M059J (cell line): ENCODE measurements around the gene ZNF581. TPM values are rescaled to one million over a fixed set of nuclear protein-coding genes. Genes with fewer than 3 reads are reported as not detected.

Experiments
- DNase-seq: peaks from one replicate; pipeline ENCODE4 v3.0.0-alpha.2; 2012; ENCODE audit warnings: low read depth
- total RNA-seq: library from RNA; depleted of rRNA; stranded (reverse); fragments of >200 nt; shearing (Covaris generic); gene quantifications from 2 replicates; pipeline ENCODE4 v1.2.3, GENCODE V29; 2014

Gene ZNF581
- total RNA-seq, 1 experiment from 2014 or later, result 12.6 TPM

DNA sequence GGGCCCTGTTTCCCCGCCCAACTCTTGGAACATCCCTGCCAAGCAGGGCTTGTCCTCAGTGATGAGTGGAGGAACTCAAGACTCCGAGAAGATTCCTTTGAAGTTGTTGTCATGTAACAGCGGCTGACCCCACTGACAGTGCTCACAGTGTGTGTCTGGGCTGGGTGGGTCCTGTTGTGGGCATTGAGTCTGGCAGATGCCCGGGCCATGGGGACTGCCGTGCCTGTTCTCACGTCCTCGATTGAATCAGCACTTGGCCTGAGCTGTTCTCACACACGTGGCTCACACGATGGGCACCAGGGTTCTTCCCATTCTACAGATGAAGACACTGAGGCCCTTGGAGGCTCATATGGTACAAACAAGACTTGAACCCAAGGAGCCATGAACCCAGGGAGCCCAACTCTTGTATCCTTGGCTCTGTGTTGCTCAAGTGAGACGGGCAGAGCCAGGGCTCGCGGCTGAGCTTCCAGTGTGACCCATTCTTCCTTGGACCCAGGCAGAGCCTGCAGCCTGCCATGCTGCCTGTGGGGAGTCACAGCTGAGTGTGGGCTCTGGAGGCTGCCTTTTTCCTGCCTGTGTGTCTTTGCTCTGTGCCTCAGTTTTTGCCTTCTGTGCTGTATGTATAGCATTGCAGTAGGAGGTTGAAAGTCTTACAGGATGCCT lies 23.0 kb downstream of the ZNF581 start:
- DNase-seq, result no peak

DNA sequence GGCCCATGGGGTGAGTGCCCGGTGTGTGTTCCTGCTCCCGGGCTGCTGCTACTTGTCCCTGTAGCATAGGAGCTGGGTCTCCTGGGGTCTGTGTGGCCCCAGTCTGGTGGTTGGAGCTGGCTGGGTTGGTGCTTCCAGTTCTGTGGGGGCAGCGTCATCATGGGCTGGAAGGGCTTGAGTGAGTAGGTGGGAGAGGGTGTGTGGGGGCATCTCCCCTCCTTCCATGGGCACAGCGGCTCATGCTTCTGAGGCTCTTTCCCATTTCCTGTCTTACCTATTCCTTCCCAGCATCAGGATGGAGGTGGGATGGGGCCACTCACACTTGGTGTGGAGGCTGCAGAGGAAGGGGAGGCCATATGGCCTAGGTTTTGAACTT lies 23.5 kb downstream of the ZNF581 start:
- DNase-seq, result no peak

DNA sequence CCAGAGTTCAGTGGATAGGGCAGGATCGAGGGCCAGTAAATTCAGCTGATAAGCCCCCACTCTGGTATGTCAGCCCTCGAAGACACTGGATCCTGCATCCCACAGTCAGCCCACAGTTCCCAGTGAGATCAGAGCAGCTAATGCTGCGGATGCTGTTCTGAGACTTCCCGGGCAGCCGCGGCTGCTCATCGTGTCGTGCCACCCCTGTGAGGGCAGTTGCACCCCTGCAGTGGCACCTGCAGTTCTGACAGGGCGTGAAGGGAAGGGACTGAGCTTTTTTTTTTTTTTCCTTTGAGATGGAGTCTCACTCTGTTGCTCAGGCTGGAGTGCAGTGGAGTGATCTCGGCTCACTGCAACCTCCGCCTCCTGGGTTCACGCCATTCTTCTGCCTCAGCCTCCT lies 24.1 kb downstream of the ZNF581 start:
- DNase-seq, result no peak

- no peak for DNase-seq
These were observed 24.5 kb downstream of the ZNF581 start for GRCh38 chr19:55667958-55668357.

DNA sequence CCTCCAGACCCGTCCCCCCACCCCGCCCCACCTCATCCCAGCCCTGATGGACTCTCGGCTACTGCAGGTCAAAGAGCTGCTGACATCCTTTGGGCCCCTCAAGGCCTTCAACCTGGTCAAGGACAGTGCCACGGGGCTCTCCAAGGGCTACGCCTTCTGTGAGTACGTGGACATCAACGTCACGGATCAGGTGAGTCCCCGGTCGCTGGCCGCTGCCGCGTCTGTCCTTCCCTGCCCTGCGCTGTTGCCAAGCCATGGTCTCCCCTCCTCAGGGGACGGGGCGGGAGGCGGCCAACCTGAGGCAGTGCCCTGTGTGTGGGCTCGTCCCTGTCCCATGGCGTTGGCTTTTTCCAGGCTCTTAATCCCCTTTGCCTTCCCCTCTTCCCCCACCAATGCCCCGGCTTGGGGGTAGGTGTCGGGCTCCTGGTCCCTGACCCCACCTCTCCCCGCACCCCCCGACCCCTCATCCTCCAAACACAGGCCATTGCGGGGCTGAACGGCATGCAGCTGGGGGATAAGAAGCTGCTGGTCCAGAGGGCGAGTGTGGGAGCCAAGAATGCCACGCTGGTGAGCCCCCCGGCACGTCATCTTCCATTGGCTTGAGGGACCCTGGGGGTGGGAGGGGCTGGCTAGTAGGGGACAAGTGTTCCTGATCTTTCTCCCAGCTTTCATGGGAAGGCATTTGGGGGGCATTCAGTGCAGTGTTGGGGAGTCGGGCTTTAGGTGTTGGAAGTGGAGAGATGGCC lies 25.3 kb downstream of the ZNF581 start:
- no peak for DNase-seq

GRCh38 chr19:55669418-55670279 lies 26.2 kb downstream of the ZNF581 start:
- DNase-seq, result no peak

DNA sequence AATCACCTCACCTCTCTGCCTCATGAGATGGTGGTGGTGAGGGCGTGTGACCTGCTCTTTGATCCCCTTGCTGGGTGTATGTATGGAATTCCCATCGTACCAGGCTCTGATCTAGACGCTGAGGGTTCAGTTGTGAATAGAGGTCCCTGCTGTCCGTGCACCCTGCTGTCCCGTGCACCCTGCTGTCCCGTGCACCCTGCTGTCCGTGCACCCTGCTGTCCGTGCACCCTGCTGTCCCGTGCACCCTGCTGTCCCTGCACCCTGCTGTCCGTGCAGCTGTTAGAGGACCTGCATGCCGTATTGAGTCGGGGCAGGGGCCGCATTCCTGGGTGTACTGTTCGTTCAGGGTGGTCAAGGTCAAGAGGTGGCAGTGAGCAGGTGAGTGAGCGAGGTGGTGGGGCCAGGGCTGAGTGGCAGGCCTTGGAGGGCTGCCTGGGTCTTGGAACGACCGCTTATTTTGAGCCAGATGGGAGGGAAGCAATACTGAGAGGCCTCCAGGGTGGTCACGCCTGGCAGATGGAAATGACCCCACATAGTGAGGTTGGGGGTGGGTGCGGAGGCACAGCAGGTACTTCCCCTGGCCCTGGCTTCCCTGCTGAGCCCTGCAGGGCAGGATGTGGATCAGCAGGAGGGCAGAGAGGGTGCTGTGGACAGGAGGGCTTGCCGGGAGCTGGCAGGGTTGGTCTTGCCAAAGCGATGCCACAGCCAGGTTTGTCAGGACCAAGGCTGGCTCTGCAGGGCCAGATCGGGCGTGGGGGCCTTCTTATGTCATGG lies 27.0 kb downstream of the ZNF581 start:
- DNase-seq, result no peak

- DNase-seq, result no peak
These were observed 27.6 kb downstream of the ZNF581 start for GRCh38 chr19:55671054-55671378.

DNA sequence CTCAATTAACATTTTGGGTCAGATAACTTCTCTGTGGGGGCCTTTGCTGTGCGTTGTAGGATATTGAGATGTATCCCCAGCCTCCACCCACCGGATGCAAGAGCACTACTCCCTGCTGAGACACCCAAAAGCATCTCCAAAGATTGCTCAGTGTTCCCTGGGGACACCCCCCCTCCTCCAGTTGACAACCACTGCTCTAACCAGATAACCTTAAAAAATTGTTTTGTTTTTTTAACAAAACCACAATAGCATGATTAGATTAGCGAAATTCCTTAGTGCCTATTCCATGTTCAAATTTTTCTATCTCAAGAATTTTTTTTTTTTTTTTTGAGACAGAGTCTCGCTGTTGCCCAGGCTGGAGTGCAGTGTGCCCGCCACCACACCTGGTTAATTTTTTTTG lies 29.0 kb downstream of the ZNF581 start:
- DNase-seq, result peak; percentile 32

DNA sequence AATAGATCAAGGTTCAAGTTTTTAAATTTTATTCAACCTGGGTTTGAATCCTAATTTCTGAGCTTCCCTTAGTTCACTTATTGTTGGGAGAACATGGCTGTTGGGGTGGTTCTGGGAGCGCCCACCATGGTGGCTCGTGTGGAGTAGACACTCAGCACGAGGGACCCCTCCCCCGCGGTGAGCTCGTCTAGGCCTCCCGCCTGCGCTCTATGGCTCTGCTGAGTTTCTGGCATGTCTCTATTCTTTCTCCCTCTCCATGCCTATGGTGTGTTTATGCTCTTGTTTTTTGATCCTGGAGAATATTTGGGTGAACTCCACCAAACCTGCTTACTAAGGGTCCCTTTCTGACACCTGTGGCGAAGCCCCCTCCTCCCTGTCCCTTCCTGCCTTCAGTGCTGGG lies 30.0 kb downstream of the ZNF581 start:
- DNase-seq, result no peak

- no peak for DNase-seq
These were observed 30.4 kb downstream of the ZNF581 start for GRCh38 chr19:55673889-55674288.

DNA sequence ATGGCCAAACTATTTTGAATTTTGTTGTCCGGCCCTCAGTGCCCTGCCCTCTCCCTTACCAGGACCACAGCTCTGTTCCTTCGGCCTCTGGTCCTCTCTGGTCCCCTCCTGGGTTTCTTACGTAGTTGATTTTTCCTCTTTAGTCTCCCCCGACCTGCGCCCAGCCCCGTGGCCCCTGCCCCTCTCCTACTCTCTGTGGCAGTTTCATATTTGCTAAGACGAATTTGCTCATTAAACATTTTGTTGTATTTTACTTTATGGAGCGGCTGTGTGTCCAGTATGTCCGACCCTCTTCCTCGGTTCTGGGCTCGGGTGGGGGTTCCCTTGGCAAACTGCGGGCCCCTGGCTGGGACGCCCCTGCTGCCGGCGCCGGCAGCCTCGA lies 31.0 kb downstream of the ZNF581 start:
- DNase-seq, result no peak

GRCh38 chr19:55674841-55675660 lies 31.6 kb downstream of the ZNF581 start, which contains the start of gene EPN1:
EPN1 (plus strand) TSS chr19:55675226; CDS start chr19:55678628, 3,402 bp downstream.
- DNase-seq, result peak; percentile 96

GRCh38 chr19:55675661-55676354 lies 32.4 kb downstream of the ZNF581 start:
- DNase-seq, result no peak

DNA sequence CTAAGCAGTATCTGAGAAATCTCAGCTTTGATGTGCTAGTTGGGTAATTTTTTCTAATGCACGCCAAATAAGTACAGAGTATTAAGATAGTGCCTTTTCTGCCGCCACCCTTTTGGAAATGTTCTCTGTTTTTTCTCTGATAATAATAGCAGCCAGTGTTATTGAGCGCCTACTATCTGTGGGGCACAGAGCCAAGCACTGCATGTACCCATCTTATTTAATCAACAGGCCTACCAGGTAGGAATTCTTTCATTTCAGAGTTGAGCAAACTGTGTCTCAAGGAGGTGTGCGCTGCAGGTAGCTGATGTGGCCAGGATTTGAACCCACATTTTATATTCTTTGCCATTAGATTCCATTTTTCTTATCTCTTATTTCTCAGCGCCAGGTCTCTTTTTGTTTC lies 32.9 kb downstream of the ZNF581 start:
- no peak for DNase-seq

GRCh38 chr19:55676889-55677505 lies 33.5 kb downstream of the ZNF581 start:
- no peak for DNase-seq

DNA sequence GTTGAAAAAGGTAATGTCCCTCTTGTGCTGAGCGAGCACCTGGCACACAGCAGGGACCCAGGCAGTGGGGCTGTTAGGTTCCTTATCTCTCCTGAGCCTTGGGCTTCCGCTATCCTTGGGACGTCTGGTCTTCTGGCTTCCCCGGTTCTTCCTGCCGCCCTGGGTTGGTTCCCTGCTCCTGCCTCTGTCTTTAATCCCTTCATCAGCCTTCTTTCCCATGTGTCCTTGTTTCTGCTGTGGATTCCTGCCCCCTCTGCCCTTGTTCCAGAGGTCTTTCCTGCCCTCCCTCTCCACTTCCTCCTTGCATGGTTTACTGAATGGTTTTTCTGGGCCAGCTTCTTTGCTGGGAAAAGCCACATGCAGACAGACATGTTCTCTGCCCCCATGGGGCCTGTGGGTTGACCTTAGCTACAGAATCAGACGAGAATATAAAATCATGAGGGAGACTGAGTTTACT lies 34.2 kb downstream of the ZNF581 start:
- DNase-seq, result no peak

- no peak for DNase-seq
These were observed 34.7 kb downstream of the ZNF581 start for GRCh38 chr19:55678121-55678671.
